Activated T-cell treated with anti-CD3 and anti-CD28 coated beads for 24 hours (primary cell): ENCODE results near the gene TOR4A.
"Not testable (repeated sequence)": the region's sequence is repeated elsewhere in the genome, so short reads cannot be mapped to it uniquely, and the experiment has no call there.

Source experiments
- DNase-seq: peaks from one replicate; pipeline ENCODE4 v3.0.0-alpha.2; 2020; ENCODE audit warnings: low read depth

TOR4A gene

GRCh38 chr9:137237759-137238726 lies 39.5 kb upstream of the TOR4A start:
- DNase-seq = no peak

- not testable (repeated sequence) for DNase-seq
These were observed 37.9 kb upstream of the TOR4A start for GRCh38 chr9:137239541-137240200.

GRCh38 chr9:137240318-137240840 lies 37.1 kb upstream of the TOR4A start:
- DNase-seq = peak; percentile 60

GRCh38 chr9:137240841-137241489 lies 36.6 kb upstream of the TOR4A start, which contains the start of gene TUBB4B:
TSS of gene TUBB4B (plus strand) at chr9:137241287. CDS start at chr9:137241361, 74 bp downstream.
- peak; percentile 95 for DNase-seq

- peak; percentile 56 for DNase-seq
These were observed 35.8 kb upstream of the TOR4A start for GRCh38 chr9:137241490-137242268.

- DNase-seq = no peak
These were observed 35.0 kb upstream of the TOR4A start for GRCh38 chr9:137242269-137243203.

GRCh38 chr9:137243266-137243625 lies 34.3 kb upstream of the TOR4A start:
- DNase-seq = not testable (repeated sequence)

GRCh38 chr9:137243626-137244485 lies 33.7 kb upstream of the TOR4A start:
- no peak for DNase-seq

- no peak for DNase-seq
These were observed 32.8 kb upstream of the TOR4A start for GRCh38 chr9:137244486-137245449.

GRCh38 chr9:137245450-137246421 lies 31.8 kb upstream of the TOR4A start:
- no peak for DNase-seq

- DNase-seq = no peak
These were observed 30.2 kb upstream of the TOR4A start for GRCh38 chr9:137247135-137247915.

GRCh38 chr9:137247916-137248175 lies 29.7 kb upstream of the TOR4A start:
- DNase-seq = no peak

GRCh38 chr9:137250329-137251193 lies 27.0 kb upstream of the TOR4A start:
- no peak for DNase-seq

GRCh38 chr9:137251194-137251461 lies 26.4 kb upstream of the TOR4A start, which contains the start of gene STPG3:
TSS of gene STPG3 (plus strand) at chr9:137251286. CDS start at chr9:137251287, 1 bp downstream.
- no peak for DNase-seq

- no peak for DNase-seq
These were observed 25.8 kb upstream of the TOR4A start for GRCh38 chr9:137251490-137252268.
